ENCODE measurements around the gene RAB31.

DNA sequence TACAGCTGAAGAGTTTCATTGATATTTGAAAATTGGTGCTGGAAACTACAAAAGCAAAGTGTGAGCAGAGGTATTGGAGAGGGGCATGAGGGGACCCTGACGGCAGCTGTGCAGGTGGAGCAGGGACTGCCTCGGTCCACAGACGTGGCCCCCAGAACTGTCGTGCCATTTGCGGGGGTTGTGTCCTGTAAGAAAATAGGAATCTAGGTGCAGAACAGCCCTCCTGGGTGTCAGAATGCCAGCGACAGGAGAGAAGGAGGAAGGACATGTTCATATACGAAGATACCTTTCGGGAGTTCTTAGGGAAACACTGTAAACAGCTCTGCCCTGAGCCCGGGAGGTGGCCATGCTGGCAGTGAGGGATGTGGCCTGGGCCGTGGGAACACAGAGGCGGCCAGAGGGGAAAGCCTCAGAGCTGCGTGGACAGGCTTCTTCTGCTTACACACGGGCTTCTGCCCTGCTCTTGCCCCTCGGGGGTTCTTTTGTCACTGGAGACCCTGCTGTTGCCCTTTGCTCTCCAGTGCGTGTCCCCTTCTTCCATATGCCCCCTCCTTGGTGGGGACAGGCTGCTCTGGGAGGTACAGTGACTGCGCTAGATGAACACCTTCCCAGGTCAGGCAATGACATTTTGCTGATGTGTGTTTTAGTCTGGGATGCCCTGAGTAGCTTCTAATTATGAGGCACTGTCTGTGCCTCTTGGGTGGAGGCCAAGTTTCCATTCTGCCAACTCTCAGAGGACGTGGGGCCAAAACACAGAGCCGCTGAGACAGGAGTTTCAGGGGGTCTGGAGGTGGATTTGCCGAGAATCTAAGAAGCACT lies 95.8 kb downstream of the RAB31 start:
- TF ChIP-seq, protein P1, sequence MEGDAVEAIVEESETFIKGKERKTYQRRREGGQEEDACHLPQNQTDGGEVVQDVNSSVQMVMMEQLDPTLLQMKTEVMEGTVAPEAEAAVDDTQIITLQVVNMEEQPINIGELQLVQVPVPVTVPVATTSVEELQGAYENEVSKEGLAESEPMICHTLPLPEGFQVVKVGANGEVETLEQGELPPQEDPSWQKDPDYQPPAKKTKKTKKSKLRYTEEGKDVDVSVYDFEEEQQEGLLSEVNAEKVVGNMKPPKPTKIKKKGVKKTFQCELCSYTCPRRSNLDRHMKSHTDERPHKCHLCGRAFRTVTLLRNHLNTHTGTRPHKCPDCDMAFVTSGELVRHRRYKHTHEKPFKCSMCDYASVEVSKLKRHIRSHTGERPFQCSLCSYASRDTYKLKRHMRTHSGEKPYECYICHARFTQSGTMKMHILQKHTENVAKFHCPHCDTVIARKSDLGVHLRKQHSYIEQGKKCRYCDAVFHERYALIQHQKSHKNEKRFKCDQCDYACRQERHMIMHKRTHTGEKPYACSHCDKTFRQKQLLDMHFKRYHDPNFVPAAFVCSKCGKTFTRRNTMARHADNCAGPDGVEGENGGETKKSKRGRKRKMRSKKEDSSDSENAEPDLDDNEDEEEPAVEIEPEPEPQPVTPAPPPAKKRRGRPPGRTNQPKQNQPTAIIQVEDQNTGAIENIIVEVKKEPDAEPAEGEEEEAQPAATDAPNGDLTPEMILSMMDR (IDR thresholded peaks at IDR 0.05): no peak
- no peak for TF ChIP-seq POLR2A (IDR thresholded peaks at IDR 0.05; ENCODE audit: low read depth)
- TF ChIP-seq EP300 (IDR thresholded peaks at IDR 0.05): no peak

Data from esophagus muscularis mucosa (tissue), 4 donors.